GM04503 (cell line): ENCODE results near the gene SRMS.

Experiments
- DNase-seq: peaks from one replicate; pipeline ENCODE4 v3.0.0-alpha.2; 2012; ENCODE audit warnings: low read depth

The SRMS gene

DNA sequence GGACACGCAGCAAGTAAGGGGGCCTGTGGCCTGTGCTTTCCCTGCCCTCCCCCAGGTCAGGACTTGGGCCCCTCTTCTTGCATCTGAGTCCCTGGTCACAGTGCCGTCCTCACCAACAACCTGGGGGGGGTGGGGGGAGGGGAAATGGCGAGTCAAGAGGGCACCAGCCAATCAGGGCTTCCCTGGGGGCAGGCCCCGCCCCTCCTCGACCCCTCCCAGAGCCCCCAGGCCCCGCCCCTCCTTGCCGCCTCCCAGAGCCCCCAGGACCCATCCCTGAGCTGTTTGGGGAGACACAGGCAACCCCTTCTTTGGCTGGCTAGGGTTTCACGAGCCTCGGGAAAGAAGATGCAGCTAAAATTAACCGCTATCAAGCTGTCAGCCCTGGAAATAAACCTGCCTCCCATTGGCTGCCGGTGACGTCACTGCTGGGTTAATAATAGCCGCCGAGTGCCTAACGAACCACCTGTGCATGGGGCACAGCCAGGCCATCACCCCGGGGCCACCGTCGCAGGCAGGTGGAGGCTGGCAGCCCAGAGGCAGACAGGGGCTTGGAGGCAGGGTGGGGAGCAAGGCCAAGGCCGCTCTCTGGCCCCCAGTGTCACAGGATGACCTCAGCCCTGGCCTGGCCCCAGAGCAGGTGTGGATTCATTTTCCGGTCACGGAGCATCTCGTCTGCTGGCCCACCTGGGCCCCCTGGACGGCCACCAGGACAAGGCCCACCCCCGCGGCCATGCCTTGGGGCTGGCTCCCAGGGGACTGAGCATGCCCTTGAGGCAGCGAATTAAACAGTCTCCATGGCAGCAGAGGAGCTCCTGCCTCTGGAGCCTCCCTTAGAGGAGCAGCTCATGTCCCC is 45.5 kb downstream of the SRMS start:
- no peak for DNase-seq

GRCh38 chr20:63500902-63501817 is 46.4 kb downstream of the SRMS start:
- no peak for DNase-seq

- no peak for DNase-seq
These were observed 47.2 kb downstream of the SRMS start for GRCh38 chr20:63500151-63500901.

DNA sequence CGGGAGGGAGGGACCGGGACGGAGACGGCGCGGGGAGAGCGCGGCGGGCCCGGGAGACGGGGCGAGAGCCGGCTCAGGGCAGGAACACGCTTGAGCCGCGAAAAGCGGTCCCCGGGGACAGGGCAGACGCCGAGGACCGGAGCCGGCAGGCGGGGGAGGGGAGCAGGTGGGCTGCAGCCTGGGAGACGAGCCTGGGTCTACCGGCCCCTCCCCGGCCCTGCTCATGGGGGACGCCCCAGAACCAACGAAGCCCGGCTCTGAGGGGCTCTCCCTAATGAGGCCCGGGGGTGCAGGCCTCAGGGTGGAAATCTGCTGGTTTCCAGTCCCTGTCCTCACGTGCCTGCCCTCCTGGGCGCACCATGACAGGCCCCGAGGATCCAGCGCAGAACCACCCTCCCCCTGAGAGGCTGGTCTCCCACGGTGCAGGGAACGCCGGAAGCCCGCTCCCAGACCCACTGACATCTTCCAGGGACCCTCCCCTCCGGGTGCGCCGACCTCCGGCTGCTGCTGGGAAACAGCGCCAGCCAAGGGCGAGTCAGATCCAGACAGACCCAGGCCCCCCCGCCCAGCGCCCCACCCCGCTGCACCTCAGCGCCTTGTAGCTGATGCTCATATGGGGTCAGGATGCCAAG is 48.1 kb downstream of the SRMS start:
- DNase-seq, result no peak

DNA sequence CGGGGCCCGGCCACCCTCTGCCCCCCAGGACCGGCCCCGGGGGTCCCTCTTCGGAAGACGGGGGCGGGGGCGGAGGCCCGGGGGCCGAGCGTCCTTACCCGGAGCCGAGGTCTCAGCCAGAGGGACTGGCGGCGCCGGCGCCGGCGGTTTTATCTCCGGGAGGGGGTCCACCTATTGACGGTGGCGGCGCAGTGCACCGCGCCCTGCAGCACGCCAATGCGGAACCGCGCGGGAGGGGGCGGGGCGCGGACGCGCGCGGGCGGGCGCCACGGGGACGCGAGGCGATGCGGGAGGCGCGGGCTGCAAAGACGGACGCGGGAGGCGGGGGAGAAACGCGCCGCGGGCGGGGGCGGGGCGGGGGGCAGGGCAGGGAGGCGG is 48.6 kb downstream of the SRMS start, which contains the start of gene EEF1A2:
Gene EEF1A2, minus strand, starts transcription at position 124 of the 378 bp plus-strand sequence. CDS start 1,320 bp downstream, outside the sequence.
- DNase-seq, result no peak

GRCh38 chr20:63497946-63498935 is 49.3 kb downstream of the SRMS start:
- no peak for DNase-seq

GRCh38 chr20:63497138-63497945 is 50.2 kb downstream of the SRMS start:
- DNase-seq, result no peak

DNA sequence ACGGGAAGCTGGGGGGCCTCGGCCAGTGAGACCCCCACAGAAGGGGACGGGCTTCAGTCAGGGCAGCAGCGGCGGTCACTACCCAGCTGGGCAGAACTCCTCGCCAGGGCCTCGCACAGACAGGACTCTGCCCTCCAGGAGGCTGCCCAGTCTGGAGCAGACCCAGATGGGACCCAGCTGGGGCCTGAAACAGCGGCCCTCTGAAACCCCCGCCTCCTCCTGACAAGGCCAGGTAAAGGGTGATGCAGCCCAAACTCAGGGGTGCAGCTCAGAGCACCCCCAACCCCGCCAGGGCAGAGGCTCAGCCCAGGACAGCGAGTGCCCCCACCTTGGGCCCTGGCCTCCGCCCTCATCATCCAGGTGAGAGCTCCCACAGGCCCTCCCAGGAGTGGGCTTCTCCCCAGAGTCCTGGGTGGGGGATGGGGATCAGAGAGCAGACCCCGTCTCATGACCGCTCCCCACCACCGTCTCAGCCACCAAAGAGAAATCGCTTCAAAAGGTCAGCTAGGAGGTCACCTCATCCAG is 50.9 kb downstream of the SRMS start:
- no peak for DNase-seq

- DNase-seq, result no peak
These were observed 51.6 kb downstream of the SRMS start for GRCh38 chr20:63495741-63496595.

DNA sequence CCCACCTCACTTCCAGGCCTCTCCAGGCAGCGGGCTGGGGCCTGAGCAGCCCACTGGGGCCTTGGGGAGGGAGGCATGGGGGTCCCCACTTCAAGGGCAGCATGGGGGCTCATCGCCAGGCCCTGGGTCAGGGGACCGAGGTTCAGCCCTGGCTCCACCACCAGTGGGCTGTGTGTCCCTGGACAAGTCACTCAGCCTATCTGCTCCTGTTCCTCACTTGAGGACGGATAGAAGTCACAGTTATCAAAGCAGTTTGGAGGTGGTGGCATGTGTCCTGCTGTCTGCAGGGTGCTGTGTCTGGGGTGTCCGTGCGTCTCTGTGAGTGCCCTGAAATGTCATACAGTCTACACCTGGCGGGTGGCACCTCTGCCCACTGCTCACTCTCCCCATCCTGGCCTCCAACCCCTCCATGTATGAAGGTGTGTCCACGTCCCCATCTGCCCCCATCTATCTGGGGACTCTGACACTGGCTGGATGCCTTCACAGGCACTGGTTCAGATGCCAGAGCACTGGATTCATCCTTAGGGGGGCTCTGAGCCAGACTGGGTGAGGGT is 52.3 kb downstream of the SRMS start:
- no peak for DNase-seq

DNA sequence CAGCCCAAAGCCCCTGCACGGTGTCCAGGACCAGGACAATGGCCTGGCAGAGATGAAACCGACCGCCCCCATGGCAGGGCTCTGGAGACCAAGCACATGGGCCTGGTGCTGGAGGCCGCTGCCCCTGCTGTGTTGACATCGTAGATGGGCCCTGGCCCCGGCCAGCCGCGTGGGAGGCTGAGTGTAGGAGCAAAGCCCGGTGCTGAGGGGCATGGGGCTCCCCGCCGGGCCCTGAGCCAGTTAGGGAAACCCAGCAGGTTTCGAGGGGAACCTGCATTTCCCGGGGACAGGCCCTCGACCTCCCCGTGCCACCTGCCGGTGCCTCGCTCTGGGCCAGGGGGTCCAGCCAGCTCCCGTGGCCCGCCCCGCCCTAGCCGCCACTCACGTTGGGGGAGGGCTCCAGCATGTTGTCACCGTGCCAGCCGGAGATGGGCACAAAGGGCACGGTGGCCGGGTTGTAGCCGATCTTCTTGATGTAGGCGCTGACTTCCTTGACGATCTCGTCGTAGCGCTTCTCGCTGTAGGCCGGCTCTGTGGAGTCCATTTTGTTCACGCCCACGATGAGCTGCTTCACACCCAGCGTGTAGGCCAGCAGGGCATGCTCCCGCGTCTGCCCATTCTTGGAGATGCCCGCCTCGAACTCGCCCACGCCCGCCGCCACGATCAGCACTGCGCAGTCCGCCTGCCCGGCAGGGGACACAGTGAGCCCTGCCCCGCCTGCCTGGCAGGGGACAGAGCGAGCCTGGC is 53.0 kb downstream of the SRMS start:
- DNase-seq, result no peak

GRCh38 chr20:63494084-63494419 is 53.5 kb downstream of the SRMS start:
- DNase-seq, result no peak

GRCh38 chr20:63493563-63494020 is 54.0 kb downstream of the SRMS start:
- DNase-seq, result no peak

GRCh38 chr20:63492982-63493381 is 54.6 kb downstream of the SRMS start:
- no peak for DNase-seq

- no peak for DNase-seq
These were observed 55.0 kb downstream of the SRMS start for GRCh38 chr20:63492518-63492917.

- no peak for DNase-seq
These were observed 55.8 kb downstream of the SRMS start for GRCh38 chr20:63491635-63492230.

DNA sequence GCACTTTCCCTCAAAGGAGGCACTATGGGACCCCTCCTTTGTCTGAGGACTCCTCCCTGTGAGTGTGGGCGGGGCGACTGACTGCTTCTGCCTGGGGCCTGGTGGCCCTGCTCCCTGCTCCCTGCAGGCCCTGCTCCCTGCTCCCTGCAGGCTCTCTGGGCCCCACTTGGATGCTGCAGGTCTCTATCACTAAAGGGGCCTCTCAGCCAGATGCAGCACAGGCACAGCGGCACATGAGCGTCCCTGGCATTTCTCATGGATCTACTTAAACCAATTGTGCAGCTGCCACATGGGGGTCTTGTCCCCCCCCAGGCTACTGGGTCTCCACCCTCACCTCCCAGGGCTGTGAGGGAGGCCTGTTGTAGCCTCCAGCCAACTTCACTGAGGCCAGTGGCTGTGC is 56.5 kb downstream of the SRMS start:
- no peak for DNase-seq
